NCI-H2171 (cell line): Measurements from ENCODE around the gene FAM76B.

Experiments used
- DNase-seq: peaks from one replicate; lab custom pipeline; 2025; lab: John Stamatoyannopoulos, UW

FAM76B gene

GRCh38 chr11:95729462-95729861, 60.1 kb downstream of the FAM76B start:
- DNase-seq, result no peak

GRCh38 chr11:95728790-95729189, 60.8 kb downstream of the FAM76B start:
- no peak for DNase-seq

GRCh38 chr11:95728094-95728493, 61.5 kb downstream of the FAM76B start:
- no peak for DNase-seq

- DNase-seq, result no peak
Measured at GRCh38 chr11:95727620-95728019, 62.0 kb downstream of the FAM76B start.

GRCh38 chr11:95727111-95727510, 62.5 kb downstream of the FAM76B start:
- no peak for DNase-seq

- DNase-seq, result no peak
Measured at GRCh38 chr11:95725196-95725595, 64.4 kb downstream of the FAM76B start.

GRCh38 chr11:95723361-95723942, 66.1 kb downstream of the FAM76B start:
- no peak for DNase-seq

GRCh38 chr11:95720195-95720594, 69.4 kb downstream of the FAM76B start:
- no peak for DNase-seq
